ENCODE data around the gene ABCA3. TPM values are rescaled to one million over a fixed set of nuclear protein-coding genes. Genes with fewer than 3 reads are reported as not detected.
A peak's percentile ranks its signal among the peaks of the same experiment; 100 is the strongest.

ABCA3 gene
- total and polyA plus RNA-seq, 2 donors from 2014 or later = 5.5 to 35.5 TPM

DNA sequence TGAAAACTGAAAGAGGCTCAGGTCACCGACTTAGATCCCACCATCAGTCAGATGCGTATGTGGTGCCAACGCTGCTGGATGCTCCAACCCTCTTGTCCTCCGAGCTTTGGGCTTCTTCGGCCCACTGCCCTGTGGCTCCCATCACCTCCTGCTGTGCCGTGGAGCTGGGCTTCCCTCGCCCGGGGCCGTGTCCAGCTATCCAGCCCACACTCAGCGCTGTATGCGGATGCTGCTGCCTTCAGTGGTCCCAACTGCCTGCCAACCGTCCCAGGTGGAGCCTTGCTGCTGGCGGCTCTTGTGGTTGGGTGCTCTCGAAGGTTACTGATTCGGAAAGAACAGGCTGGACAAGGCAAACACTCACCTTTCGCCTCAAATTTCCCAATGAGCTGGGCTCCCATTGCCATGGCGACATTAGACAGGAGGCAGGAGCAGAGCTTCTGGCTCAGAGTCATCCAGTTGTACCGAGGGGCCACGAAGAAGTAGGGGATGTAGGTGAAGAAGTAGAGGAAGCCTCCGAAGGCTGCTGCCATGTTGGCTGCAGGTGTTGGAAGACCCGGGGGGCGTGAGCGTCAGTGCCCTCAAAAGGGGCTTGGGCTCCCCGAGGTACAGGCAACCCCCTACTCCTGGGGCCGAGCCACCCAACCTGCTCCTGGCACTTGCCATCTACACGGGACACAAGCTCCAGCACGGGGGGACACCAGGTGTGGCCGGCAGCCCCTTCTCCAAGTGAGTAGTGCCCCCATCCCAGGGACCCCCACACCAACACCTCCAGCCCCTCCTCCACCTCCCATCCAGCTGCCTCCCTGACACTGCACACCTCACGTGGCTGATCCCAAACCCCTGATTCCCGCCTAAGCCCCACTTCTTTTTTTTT, 32.2 kb downstream of the ABCA3 start:
- no peak overlapping the region for H3K4me3 ChIP-seq (ENCODE audit: low read length in 3 of 3)
- no peaks in the 10 kb centered on the region for H3K27me3 ChIP-seq (ENCODE audit: control insufficient read depth, insufficient read depth, low read length)
- TF ChIP-seq, protein P1, sequence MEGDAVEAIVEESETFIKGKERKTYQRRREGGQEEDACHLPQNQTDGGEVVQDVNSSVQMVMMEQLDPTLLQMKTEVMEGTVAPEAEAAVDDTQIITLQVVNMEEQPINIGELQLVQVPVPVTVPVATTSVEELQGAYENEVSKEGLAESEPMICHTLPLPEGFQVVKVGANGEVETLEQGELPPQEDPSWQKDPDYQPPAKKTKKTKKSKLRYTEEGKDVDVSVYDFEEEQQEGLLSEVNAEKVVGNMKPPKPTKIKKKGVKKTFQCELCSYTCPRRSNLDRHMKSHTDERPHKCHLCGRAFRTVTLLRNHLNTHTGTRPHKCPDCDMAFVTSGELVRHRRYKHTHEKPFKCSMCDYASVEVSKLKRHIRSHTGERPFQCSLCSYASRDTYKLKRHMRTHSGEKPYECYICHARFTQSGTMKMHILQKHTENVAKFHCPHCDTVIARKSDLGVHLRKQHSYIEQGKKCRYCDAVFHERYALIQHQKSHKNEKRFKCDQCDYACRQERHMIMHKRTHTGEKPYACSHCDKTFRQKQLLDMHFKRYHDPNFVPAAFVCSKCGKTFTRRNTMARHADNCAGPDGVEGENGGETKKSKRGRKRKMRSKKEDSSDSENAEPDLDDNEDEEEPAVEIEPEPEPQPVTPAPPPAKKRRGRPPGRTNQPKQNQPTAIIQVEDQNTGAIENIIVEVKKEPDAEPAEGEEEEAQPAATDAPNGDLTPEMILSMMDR (IDR thresholded peaks at IDR 0.05; ENCODE audit: borderline replicate concordance, extremely low read depth, insufficient read depth) = no peak
- FAIRE-seq (no peak), DNase-seq (peak in 1 of 5 donors; percentile 61)
- intact Hi-C loops (cut with DNase I) = no loop called here
- no peak overlapping the region for H3K9ac ChIP-seq (ENCODE audit: low read length in 3 of 3)
- no peaks in the 10 kb centered on the region for H3K4me1 ChIP-seq (ENCODE audit: control insufficient read depth in 2 of 3, insufficient read depth in 2 of 3, low read depth in 1 of 3, low read length in 3 of 3)
- H3K9me3 ChIP-seq (ENCODE audit: control insufficient read depth in 2 of 3, insufficient read depth in 1 of 3, low read length in 3 of 3) = no peaks in the 10 kb centered on the region
- H3K27ac ChIP-seq (ENCODE audit: low read depth in 2 of 2, low read length in 2 of 2) = no peak overlapping the region
- no peaks in the 10 kb centered on the region for H3K36me3 ChIP-seq (ENCODE audit: control insufficient read depth in 2 of 3, insufficient read depth in 3 of 3, low read length in 3 of 3)

DNA sequence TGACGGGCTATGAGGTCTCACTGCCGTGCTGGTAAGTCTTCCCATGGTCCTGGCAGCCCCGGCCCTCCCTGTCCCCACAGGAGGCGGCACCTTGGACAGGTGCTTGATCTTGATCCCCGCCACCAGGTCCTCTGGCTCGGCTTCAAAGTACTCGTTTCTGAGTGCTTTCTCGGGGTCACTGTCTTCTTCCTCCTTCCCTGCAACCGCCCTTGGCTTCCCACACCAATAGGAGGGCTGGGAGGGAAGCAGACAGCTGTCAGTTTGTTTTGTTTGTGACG, 40.7 kb downstream of the ABCA3 start:
- no peak for FAIRE-seq
- TF ChIP-seq, protein P1 (IDR thresholded peaks at IDR 0.05; ENCODE audit: borderline replicate concordance, extremely low read depth, insufficient read depth) = no peak
- intact Hi-C loops (cut with DNase I) = no loop called here
- H3K4me1 ChIP-seq (ENCODE audit: control insufficient read depth in 2 of 3, insufficient read depth in 2 of 3, low read depth in 1 of 3, low read length in 3 of 3) = peaks cover 0 to 8% (median 0%) of the 10 kb centered on the region in 3 donors
- no peaks in the 10 kb centered on the region for H3K9me3 ChIP-seq (ENCODE audit: control insufficient read depth in 2 of 3, insufficient read depth in 1 of 3, low read length in 3 of 3)
- no peak overlapping the region for H3K27ac ChIP-seq (ENCODE audit: low read depth in 2 of 2, low read length in 2 of 2)
- no peaks in the 10 kb centered on the region for H3K36me3 ChIP-seq (ENCODE audit: control insufficient read depth in 2 of 3, insufficient read depth in 3 of 3, low read length in 3 of 3)
- DNase-seq = no peak
- H3K4me3 ChIP-seq (ENCODE audit: low read length in 3 of 3) = no peak overlapping the region
- no peak overlapping the region for H3K9ac ChIP-seq (ENCODE audit: low read length in 3 of 3)
- H3K27me3 ChIP-seq (ENCODE audit: control insufficient read depth, insufficient read depth, low read length) = no peaks in the 10 kb centered on the region

DNA sequence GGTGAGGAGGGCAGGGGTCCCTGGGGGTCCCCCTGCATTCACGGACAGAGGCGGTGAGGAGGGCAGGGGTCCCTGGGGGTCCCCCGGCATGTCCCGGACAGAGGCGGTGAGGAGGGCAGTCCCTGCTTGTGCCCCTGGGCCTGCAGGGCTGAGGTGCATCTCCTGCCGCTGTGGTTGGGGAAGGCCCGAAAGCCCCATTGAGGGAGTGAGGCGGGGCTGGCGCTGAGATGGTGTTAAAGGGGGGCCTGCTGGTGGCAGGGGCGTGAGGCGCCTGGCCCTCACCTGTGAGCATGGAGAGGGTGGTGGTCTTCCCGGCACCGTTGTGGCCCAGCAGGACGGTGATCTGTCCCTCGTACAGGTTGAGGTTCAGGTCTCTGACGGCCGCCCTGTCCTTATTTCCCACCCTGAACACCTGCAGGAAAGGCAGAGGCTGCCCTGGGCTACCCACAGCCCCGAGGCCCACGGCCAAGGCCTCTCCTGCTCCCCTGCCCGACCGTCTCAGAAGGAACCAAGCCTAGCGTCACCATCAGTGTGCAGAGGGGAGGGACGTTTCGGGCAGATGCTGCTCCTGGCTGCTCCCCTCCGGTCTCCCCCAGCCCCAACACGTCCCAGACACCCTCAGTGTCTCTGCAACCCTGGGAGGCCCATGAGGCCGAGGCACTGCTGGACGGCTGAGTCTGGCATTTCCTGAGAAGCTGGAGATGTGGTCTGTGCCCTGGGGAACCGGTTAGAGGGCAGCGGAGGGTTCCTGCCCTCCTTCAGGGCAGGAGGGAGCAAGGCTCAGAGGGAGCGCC, 41.2 kb downstream of the ABCA3 start:
- Histone ChIP-seq H3K9ac (ENCODE audit: low read length in 3 of 3) (no peak overlapping the region), H3K4me3 (ENCODE audit: low read length in 3 of 3) (no peak overlapping the region), H3K4me1 (ENCODE audit: control insufficient read depth in 2 of 3, insufficient read depth in 2 of 3, low read depth in 1 of 3, low read length in 3 of 3) (peaks cover 0 to 8% (median 0%) of the 10 kb centered on the region in 3 donors), H3K27ac (ENCODE audit: low read depth in 2 of 2, low read length in 2 of 2) (no peak overlapping the region), H3K9me3 (ENCODE audit: control insufficient read depth in 2 of 3, insufficient read depth in 1 of 3, low read length in 3 of 3) (no peaks in the 10 kb centered on the region), H3K36me3 (ENCODE audit: control insufficient read depth in 2 of 3, insufficient read depth in 3 of 3, low read length in 3 of 3) (no peaks in the 10 kb centered on the region), H3K27me3 (ENCODE audit: control insufficient read depth, insufficient read depth, low read length) (no peaks in the 10 kb centered on the region)
- FAIRE-seq (no peak), DNase-seq (no peak)
- intact Hi-C loops (cut with DNase I) = no loop called here
- TF ChIP-seq, protein P1 (IDR thresholded peaks at IDR 0.05; ENCODE audit: borderline replicate concordance, extremely low read depth, insufficient read depth) = no peak
